Tibial nerve (tissue), 4 donors: ENCODE measurements around the gene RNASE12.

Experiments
- EP300 ChIP-seq, 2 donors: sonication (generic); formaldehyde crosslinking; IDR thresholded peaks; one replicate each; pipeline ENCODE4 v1.6.1; 2017; ENCODE audit warnings: antibody characterized with exemption in 2 of 2, mild to moderate bottlenecking in 1 of 2
- POLR2A ChIP-seq, 2 donors: fragments of 450-650 bp; IDR thresholded peaks; one replicate each; pipeline ENCODE4 v1.6.1; 2017; ENCODE audit warnings: antibody characterized with exemption in 2 of 2, mild to moderate bottlenecking in 2 of 2, moderate library complexity in 2 of 2
- TF ChIP-seq, protein P1 (sequence below), 5 experiments: fragments of 200-600 bp in 3 of 5; fragments of 450-650 bp in 2 of 5; sonication (generic) in 3 of 5; IDR thresholded peaks; one replicate each; pipeline ENCODE4 v1.5.1; 2016 to 2019; ENCODE audit warnings: antibody characterized with exemption in 5 of 5, mild to moderate bottlenecking in 3 of 5, moderate library complexity in 2 of 5

DNA sequence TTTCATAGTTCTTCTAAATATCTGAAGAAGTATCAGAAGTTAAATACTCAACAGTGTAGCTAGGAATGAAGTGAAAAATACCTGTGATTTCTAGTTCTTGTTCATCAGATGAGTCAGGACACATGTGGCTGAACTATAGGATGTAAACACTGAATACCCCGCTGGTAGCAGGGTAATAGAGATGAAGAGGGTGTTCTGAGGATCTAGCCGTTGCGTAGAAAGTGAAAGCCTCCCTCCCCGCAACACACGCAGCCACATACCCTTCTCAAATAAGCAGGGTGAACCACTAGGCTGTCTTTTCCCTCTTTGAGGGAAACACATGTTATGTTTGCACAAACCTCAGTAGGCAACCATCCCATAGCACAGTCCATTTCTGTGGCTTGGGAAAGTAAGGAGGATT is 16.4 kb upstream of the RNASE12 start:
- TF ChIP-seq, protein P1, sequence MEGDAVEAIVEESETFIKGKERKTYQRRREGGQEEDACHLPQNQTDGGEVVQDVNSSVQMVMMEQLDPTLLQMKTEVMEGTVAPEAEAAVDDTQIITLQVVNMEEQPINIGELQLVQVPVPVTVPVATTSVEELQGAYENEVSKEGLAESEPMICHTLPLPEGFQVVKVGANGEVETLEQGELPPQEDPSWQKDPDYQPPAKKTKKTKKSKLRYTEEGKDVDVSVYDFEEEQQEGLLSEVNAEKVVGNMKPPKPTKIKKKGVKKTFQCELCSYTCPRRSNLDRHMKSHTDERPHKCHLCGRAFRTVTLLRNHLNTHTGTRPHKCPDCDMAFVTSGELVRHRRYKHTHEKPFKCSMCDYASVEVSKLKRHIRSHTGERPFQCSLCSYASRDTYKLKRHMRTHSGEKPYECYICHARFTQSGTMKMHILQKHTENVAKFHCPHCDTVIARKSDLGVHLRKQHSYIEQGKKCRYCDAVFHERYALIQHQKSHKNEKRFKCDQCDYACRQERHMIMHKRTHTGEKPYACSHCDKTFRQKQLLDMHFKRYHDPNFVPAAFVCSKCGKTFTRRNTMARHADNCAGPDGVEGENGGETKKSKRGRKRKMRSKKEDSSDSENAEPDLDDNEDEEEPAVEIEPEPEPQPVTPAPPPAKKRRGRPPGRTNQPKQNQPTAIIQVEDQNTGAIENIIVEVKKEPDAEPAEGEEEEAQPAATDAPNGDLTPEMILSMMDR (IDR thresholded peaks at IDR 0.05): no peak
- TF ChIP-seq EP300 (IDR thresholded peaks at IDR 0.05): no peak
- no peak for TF ChIP-seq POLR2A (IDR thresholded peaks at IDR 0.05)
